Sigmoid colon (tissue), 4 donors: ENCODE data around the gene SMARCA2.

ENCODE experiments used
- CTCF ChIP-seq, 4 experiments: fragments of 450-650 bp in 3 of 4; fragments of 200-600 bp in 1 of 4; IDR thresholded peaks; one replicate each; pipeline ENCODE4 v1.5.1; 2016 to 2019; ENCODE audit warnings: antibody characterized with exemption in 4 of 4, mild to moderate bottlenecking in 3 of 4, moderate library complexity in 2 of 4
- EP300 ChIP-seq, 4 donors: sonication (generic); formaldehyde crosslinking; IDR thresholded peaks; one replicate each; pipeline ENCODE4 v1.6.1; 2017; ENCODE audit warnings: antibody characterized with exemption in 4 of 4
- POLR2A ChIP-seq, 2 donors: fragments of 450-650 bp; IDR thresholded peaks; one replicate each; pipeline ENCODE4 v1.6.1; 2016; ENCODE audit warnings: antibody characterized with exemption in 2 of 2, mild to moderate bottlenecking in 2 of 2, moderate library complexity in 2 of 2
- POLR2AphosphoS5 ChIP-seq, 4 donors: sonication (generic); formaldehyde crosslinking; IDR thresholded peaks; one replicate each; pipeline ENCODE4 v1.6.1; 2017; ENCODE audit warnings: antibody characterized with exemption in 4 of 4

- no peak for TF ChIP-seq CTCF (IDR thresholded peaks at IDR 0.05)
- TF ChIP-seq POLR2AphosphoS5 (IDR thresholded peaks at IDR 0.05) = no peak
- no peak for TF ChIP-seq POLR2A (IDR thresholded peaks at IDR 0.05)
- no peak for TF ChIP-seq EP300 (IDR thresholded peaks at IDR 0.05)
Observed at GRCh38 chr9:2163231-2163885, 148.2 kb downstream of the SMARCA2 start.
